Measurements from ENCODE around the gene ELL.

The ELL gene

GRCh38 chr19:18506101-18506930, 15.6 kb downstream of the ELL start:
- in situ Hi-C loops (cut with MboI; ENCODE audit: low sequenced_read_pairs) = no loop called here

- in situ Hi-C loops (cut with MboI; ENCODE audit: low sequenced_read_pairs) = no loop called here
Observed at GRCh38 chr19:18504886-18505610, 16.8 kb downstream of the ELL start.

- in situ Hi-C loops (cut with MboI; ENCODE audit: low sequenced_read_pairs) = no loop called here
Observed at GRCh38 chr19:18503971-18504885, 17.6 kb downstream of the ELL start.

GRCh38 chr19:18503337-18503970, 18.4 kb downstream of the ELL start:
- in situ Hi-C loops (cut with MboI; ENCODE audit: low sequenced_read_pairs) = no loop called here

- in situ Hi-C loops (cut with MboI; ENCODE audit: low sequenced_read_pairs) = no loop called here
Observed at GRCh38 chr19:18502638-18503294, 19.1 kb downstream of the ELL start.

GRCh38 chr19:18502246-18502637, 19.6 kb downstream of the ELL start:
- in situ Hi-C loops (cut with MboI; ENCODE audit: low sequenced_read_pairs) = no loop called here

GRCh38 chr19:18501832-18502231, 20.0 kb downstream of the ELL start:
- in situ Hi-C loops (cut with MboI; ENCODE audit: low sequenced_read_pairs) = no loop called here

GRCh38 chr19:18501351-18501750, 20.5 kb downstream of the ELL start:
- in situ Hi-C loops (cut with MboI; ENCODE audit: low sequenced_read_pairs) = no loop called here

- in situ Hi-C loops (cut with MboI; ENCODE audit: low sequenced_read_pairs) = no loop called here
Observed at GRCh38 chr19:18500799-18501198, 21.1 kb downstream of the ELL start.

GRCh38 chr19:18500376-18500775, 21.5 kb downstream of the ELL start:
- in situ Hi-C loops (cut with MboI; ENCODE audit: low sequenced_read_pairs) = no loop called here

- in situ Hi-C loops (cut with MboI; ENCODE audit: low sequenced_read_pairs) = no loop called here
Observed at GRCh38 chr19:18499055-18499775, 22.7 kb downstream of the ELL start.

- in situ Hi-C loops (cut with MboI; ENCODE audit: low sequenced_read_pairs) = no loop called here
Observed at GRCh38 chr19:18496980-18497256, 25.0 kb downstream of the ELL start.

GRCh38 chr19:18496167-18496979, 25.5 kb downstream of the ELL start:
- in situ Hi-C loops (cut with MboI; ENCODE audit: low sequenced_read_pairs) = no loop called here

GRCh38 chr19:18495204-18495911, 26.5 kb downstream of the ELL start:
- in situ Hi-C loops (cut with MboI; ENCODE audit: low sequenced_read_pairs) = no loop called here

GRCh38 chr19:18494267-18494607, 27.6 kb downstream of the ELL start:
- in situ Hi-C loops (cut with MboI; ENCODE audit: low sequenced_read_pairs) = no loop called here

GRCh38 chr19:18493440-18494266, 28.2 kb downstream of the ELL start:
- in situ Hi-C loops (cut with MboI; ENCODE audit: low sequenced_read_pairs) = no loop called here
